H1 (cell line): ENCODE measurements around the gene CHN2. TPM values are rescaled to one million over a fixed set of nuclear protein-coding genes. Genes with fewer than 3 reads are reported as not detected.

ENCODE experiments used
- ASH2L ChIP-seq: fragments of 200-600, 300-600 bp; sonication (generic); IDR thresholded peaks from one replicate; pipeline ENCODE4 v1.7.1; 2017; ENCODE audit warnings: low read length
- CBX5 ChIP-seq: fragments of 300-800, 300-1000 bp; sonication (generic); IDR thresholded peaks from 2 replicates; pipeline ENCODE4 v1.7.1; 2016; ENCODE audit warnings: antibody characterized with exemption, low read length, low read depth
- JUN ChIP-seq: IDR thresholded peaks from 2 replicates; pipeline ENCODE4 v1.6.1; 2011; ENCODE audit warnings: low read depth, mild to moderate bottlenecking, improper control_type of control experiment, low read length
- KDM4A ChIP-seq: IDR thresholded peaks from one replicate; pipeline ENCODE4 v1.7.1; 2012; ENCODE audit warnings: low read depth, mild to moderate bottlenecking, moderate library complexity, low read length, inconsistent platforms; ENCODE audit not compliant: severe bottlenecking
- MAFK ChIP-seq: IDR thresholded peaks from 2 replicates; pipeline ENCODE4 v1.6.1; 2012; ENCODE audit warnings: low read depth, mild to moderate bottlenecking, improper control_type of control experiment, low read length
- SAP30 ChIP-seq: fragments of 300-600 bp; sonication (generic); IDR thresholded peaks from 2 replicates; pipeline ENCODE4 v1.7.1; 2012; ENCODE audit warnings: low read length, moderate library complexity, mild to moderate bottlenecking, inconsistent platforms; ENCODE audit not compliant: insufficient read depth, insufficient replicate concordance
- SIX5 ChIP-seq: IDR thresholded peaks from 2 replicates; pipeline ENCODE4 v1.6.1; 2011; ENCODE audit warnings: mild to moderate bottlenecking, low read depth, low read length
- SRF ChIP-seq: IDR thresholded peaks from 2 replicates; pipeline ENCODE4 v1.6.1; 2011; ENCODE audit warnings: mild to moderate bottlenecking, low read depth, low read length, moderate library complexity
- TAF1 ChIP-seq: IDR thresholded peaks from 2 replicates; pipeline ENCODE4 v1.6.1; 2011; ENCODE audit warnings: mild to moderate bottlenecking, low read depth, low read length
- polyA plus RNA-seq, 7 experiments: library from polyadenylated mRNA; depleted of rRNA in 3 of 7; stranded (reverse) in 5 of 7; unstranded in 2 of 7; fragments of >200 nt in 5 of 7; fragments of 200-250 nt in 2 of 7; gene quantifications; 1 replicate in 5 of 7; 2 replicates in 1 of 7; 4 replicates in 1 of 7; pipeline versions ENCODE4 v1.2.1 to v1.2.3, GENCODE V29; 2011 to 2013; ENCODE audit warnings: missing spikeins in 2 of 7, mixed read lengths in 2 of 7
- total RNA-seq: library from RNA; stranded (reverse); fragmentation: NEBNext Ultra II Directional; extraction: Animal tissue kit (Norgen Biotek cat#: 25700); gene quantifications from 2 replicates; pipeline ENCODE4 v1.2.1, GENCODE V29; 2021
- TF ChIP-seq, protein P1 (sequence below): fragments of 300-600 bp; sonication (generic); IDR thresholded peaks from 2 replicates; pipeline ENCODE4 v1.7.1; 2012; ENCODE audit warnings: low read length, moderate library complexity, mild to moderate bottlenecking, inconsistent platforms; ENCODE audit not compliant: insufficient replicate concordance
- TF ChIP-seq, protein P2 (sequence below): IDR thresholded peaks from 2 replicates; pipeline ENCODE4 v1.6.1; 2011; ENCODE audit warnings: low read depth, mild to moderate bottlenecking, low read length; ENCODE audit not compliant: insufficient read depth
- TF ChIP-seq, protein P3 (sequence below): IDR thresholded peaks from 2 replicates; pipeline ENCODE4 v1.6.1; 2012; ENCODE audit warnings: inconsistent platforms

The CHN2 gene
- total and polyA plus RNA-seq, 2 of the 8 experiments (the other 6 are each of a cell fraction or from before 2014, with no cell fraction given) = 2.9 to 4.8 TPM

DNA sequence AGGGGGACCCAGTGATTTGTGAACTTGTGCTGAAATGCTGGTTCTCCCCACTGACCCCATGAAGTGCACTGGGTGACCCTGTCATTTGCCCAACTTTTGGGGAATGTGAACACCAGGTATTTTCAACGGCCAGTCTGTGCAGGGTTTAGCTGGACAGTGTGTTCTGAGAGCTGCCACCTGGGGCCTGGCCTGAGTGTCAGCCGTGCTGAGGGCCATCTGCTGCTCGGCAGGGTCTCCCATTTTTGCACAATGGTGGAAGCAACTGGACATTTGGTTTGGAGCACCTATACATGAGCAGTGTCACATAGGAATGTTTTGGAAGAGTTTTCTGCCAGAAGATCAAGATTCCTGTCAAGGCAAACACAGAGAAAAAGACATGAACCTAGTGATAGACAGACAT lies 5.2 kb downstream of the CHN2 start (continued):
- TF ChIP-seq, protein P1, sequence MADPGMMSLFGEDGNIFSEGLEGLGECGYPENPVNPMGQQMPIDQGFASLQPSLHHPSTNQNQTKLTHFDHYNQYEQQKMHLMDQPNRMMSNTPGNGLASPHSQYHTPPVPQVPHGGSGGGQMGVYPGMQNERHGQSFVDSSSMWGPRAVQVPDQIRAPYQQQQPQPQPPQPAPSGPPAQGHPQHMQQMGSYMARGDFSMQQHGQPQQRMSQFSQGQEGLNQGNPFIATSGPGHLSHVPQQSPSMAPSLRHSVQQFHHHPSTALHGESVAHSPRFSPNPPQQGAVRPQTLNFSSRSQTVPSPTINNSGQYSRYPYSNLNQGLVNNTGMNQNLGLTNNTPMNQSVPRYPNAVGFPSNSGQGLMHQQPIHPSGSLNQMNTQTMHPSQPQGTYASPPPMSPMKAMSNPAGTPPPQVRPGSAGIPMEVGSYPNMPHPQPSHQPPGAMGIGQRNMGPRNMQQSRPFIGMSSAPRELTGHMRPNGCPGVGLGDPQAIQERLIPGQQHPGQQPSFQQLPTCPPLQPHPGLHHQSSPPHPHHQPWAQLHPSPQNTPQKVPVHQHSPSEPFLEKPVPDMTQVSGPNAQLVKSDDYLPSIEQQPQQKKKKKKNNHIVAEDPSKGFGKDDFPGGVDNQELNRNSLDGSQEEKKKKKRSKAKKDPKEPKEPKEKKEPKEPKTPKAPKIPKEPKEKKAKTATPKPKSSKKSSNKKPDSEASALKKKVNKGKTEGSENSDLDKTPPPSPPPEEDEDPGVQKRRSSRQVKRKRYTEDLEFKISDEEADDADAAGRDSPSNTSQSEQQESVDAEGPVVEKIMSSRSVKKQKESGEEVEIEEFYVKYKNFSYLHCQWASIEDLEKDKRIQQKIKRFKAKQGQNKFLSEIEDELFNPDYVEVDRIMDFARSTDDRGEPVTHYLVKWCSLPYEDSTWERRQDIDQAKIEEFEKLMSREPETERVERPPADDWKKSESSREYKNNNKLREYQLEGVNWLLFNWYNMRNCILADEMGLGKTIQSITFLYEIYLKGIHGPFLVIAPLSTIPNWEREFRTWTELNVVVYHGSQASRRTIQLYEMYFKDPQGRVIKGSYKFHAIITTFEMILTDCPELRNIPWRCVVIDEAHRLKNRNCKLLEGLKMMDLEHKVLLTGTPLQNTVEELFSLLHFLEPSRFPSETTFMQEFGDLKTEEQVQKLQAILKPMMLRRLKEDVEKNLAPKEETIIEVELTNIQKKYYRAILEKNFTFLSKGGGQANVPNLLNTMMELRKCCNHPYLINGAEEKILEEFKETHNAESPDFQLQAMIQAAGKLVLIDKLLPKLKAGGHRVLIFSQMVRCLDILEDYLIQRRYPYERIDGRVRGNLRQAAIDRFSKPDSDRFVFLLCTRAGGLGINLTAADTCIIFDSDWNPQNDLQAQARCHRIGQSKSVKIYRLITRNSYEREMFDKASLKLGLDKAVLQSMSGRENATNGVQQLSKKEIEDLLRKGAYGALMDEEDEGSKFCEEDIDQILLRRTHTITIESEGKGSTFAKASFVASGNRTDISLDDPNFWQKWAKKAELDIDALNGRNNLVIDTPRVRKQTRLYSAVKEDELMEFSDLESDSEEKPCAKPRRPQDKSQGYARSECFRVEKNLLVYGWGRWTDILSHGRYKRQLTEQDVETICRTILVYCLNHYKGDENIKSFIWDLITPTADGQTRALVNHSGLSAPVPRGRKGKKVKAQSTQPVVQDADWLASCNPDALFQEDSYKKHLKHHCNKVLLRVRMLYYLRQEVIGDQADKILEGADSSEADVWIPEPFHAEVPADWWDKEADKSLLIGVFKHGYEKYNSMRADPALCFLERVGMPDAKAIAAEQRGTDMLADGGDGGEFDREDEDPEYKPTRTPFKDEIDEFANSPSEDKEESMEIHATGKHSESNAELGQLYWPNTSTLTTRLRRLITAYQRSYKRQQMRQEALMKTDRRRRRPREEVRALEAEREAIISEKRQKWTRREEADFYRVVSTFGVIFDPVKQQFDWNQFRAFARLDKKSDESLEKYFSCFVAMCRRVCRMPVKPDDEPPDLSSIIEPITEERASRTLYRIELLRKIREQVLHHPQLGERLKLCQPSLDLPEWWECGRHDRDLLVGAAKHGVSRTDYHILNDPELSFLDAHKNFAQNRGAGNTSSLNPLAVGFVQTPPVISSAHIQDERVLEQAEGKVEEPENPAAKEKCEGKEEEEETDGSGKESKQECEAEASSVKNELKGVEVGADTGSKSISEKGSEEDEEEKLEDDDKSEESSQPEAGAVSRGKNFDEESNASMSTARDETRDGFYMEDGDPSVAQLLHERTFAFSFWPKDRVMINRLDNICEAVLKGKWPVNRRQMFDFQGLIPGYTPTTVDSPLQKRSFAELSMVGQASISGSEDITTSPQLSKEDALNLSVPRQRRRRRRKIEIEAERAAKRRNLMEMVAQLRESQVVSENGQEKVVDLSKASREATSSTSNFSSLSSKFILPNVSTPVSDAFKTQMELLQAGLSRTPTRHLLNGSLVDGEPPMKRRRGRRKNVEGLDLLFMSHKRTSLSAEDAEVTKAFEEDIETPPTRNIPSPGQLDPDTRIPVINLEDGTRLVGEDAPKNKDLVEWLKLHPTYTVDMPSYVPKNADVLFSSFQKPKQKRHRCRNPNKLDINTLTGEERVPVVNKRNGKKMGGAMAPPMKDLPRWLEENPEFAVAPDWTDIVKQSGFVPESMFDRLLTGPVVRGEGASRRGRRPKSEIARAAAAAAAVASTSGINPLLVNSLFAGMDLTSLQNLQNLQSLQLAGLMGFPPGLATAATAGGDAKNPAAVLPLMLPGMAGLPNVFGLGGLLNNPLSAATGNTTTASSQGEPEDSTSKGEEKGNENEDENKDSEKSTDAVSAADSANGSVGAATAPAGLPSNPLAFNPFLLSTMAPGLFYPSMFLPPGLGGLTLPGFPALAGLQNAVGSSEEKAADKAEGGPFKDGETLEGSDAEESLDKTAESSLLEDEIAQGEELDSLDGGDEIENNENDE = no peak
- TF ChIP-seq MAFK (no peak), KDM4A (no peak), TAF1 (no peak), ASH2L (no peak), JUN (no peak), SIX5 (no peak), SRF (no peak), SAP30 (no peak), CBX5 (no peak)
- TF ChIP-seq, protein P2, sequence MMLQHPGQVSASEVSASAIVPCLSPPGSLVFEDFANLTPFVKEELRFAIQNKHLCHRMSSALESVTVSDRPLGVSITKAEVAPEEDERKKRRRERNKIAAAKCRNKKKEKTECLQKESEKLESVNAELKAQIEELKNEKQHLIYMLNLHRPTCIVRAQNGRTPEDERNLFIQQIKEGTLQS = no peak
- TF ChIP-seq, protein P3, sequence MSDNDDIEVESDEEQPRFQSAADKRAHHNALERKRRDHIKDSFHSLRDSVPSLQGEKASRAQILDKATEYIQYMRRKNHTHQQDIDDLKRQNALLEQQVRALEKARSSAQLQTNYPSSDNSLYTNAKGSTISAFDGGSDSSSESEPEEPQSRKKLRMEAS = no peak
